ENCODE results near the gene RFK.
"Not testable (repeated sequence)": the region's sequence is repeated elsewhere in the genome, so short reads cannot be mapped to it uniquely, and the experiment has no call there.

RFK gene

GRCh38 chr9:76371901-76372300 is 22.3 kb downstream of the RFK start:
- DNase-seq (ENCODE audit: low read depth, low spot score) = no peak

- DNase-seq (ENCODE audit: low read depth, low spot score) = no peak
Measured at GRCh38 chr9:76370396-76371023, 23.7 kb downstream of the RFK start.

- DNase-seq (ENCODE audit: low read depth, low spot score) = peak; percentile 14
Measured at GRCh38 chr9:76369583-76369982, 24.6 kb downstream of the RFK start.

- no peak for DNase-seq (ENCODE audit: low read depth, low spot score)
Measured at GRCh38 chr9:76366275-76366674, 28.0 kb downstream of the RFK start.

- peak; percentile 44 for DNase-seq (ENCODE audit: low read depth, low spot score)
Measured at GRCh38 chr9:76365028-76365427, 29.2 kb downstream of the RFK start.

- no peak for DNase-seq (ENCODE audit: low read depth, low spot score)
Measured at GRCh38 chr9:76363032-76363395, 31.2 kb downstream of the RFK start.

GRCh38 chr9:76362332-76363031 is 31.7 kb downstream of the RFK start:
- not testable (repeated sequence) for DNase-seq (ENCODE audit: low read depth, low spot score)

GRCh38 chr9:76359766-76360165 is 34.5 kb downstream of the RFK start:
- DNase-seq (ENCODE audit: low read depth, low spot score) = no peak

GRCh38 chr9:76359365-76359764 is 34.9 kb downstream of the RFK start:
- no peak for DNase-seq (ENCODE audit: low read depth, low spot score)

- DNase-seq (ENCODE audit: low read depth, low spot score) = no peak
Measured at GRCh38 chr9:76358628-76359280, 35.5 kb downstream of the RFK start.

GRCh38 chr9:76357555-76357954 is 36.7 kb downstream of the RFK start:
- no peak for DNase-seq (ENCODE audit: low read depth, low spot score)

- no peak for DNase-seq (ENCODE audit: low read depth, low spot score)
Measured at GRCh38 chr9:76355886-76356285, 38.3 kb downstream of the RFK start.

GRCh38 chr9:76354221-76354620 is 40.0 kb downstream of the RFK start:
- DNase-seq (ENCODE audit: low read depth, low spot score) = no peak

- no peak for DNase-seq (ENCODE audit: low read depth, low spot score)
Measured at GRCh38 chr9:76353280-76353679, 40.9 kb downstream of the RFK start.

GRCh38 chr9:76352026-76352620 is 42.1 kb downstream of the RFK start:
- no peak for DNase-seq (ENCODE audit: low read depth, low spot score)

- DNase-seq (ENCODE audit: low read depth, low spot score) = no peak
Measured at GRCh38 chr9:76351006-76351405, 43.2 kb downstream of the RFK start.

- DNase-seq (ENCODE audit: low read depth, low spot score) = no peak
Measured at GRCh38 chr9:76349865-76350264, 44.4 kb downstream of the RFK start.

- no peak for DNase-seq (ENCODE audit: low read depth, low spot score)
Measured at GRCh38 chr9:76342858-76343257, 51.4 kb downstream of the RFK start.

GRCh38 chr9:76342201-76342600 is 52.0 kb downstream of the RFK start:
- DNase-seq (ENCODE audit: low read depth, low spot score) = no peak

- DNase-seq (ENCODE audit: low read depth, low spot score) = no peak
Measured at GRCh38 chr9:76341616-76342015, 52.6 kb downstream of the RFK start.

- no peak for DNase-seq (ENCODE audit: low read depth, low spot score)
Measured at GRCh38 chr9:76338418-76338817, 55.8 kb downstream of the RFK start.

- DNase-seq (ENCODE audit: low read depth, low spot score) = no peak
Measured at GRCh38 chr9:76336027-76336426, 58.2 kb downstream of the RFK start.
